ENCODE measurements around the gene CEPT1.
"Not testable (repeated sequence)": the region's sequence is repeated elsewhere in the genome, so short reads cannot be mapped to it uniquely, and the experiment has no call there.

The CEPT1 gene

DNA sequence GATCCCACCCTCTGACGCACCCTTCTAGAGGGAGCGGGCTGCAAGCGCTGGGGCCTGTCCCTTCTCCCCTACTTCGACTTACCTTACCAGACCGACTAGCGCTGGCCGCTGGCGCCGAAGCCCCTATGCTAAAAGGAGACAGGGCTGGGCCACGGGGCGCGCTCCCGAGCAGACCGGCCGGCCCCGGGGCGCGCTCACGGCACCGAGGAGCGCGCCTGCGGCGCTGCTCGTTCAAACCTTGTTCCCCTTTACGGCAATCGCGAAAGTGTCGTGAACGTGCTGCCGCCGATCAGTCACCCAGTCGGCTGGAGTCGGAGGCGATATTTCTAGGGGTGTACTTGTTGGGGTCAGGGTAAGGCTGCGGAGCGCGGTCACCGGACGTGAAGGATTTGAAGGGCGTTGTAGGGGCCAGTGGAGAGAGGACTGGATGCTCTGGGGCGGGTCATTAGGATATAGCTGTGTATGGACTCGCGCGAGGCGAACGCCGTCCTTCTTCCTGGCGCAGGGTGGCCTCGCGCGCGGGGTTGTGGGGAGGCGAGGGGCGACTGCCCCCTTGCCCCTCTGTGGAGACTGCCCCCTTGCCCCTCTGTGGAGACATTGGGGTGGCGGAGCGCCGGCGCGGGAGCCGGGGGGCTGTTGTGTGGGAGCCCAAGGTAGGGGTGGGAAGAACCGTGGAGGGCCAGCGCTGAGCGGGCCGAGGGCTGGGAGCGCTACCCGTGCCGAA lies at the start of gene CEPT1, which contains the start of gene DRAM2:
Gene CEPT1, plus strand, starts transcription at position 268 of the 724 bp plus-strand sequence. CDS start 7,492 bp downstream, outside the sequence.
Gene DRAM2, minus strand, starts transcription at position 138 of the 724 bp plus-strand sequence. CDS start 8,539 bp downstream, outside the sequence.
- no peak for DNase-seq

DNA sequence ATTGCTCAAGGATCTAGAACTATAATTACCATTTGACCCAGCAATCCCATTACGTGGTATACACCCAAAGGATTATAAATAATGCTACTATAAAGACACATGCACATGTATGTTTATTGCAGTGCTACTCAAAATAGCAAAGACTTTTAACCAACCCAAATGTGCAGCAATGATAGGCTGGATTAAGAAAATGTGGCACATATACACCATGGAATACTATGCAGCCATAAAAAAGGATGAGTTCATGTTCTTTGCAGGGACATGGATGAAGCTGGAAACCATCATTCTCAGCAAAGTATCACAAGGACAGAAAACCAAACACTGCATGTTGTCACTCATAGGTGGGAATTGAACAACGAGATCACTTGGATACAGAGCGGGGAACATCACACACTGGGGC lies 44.6 kb upstream of the CEPT1 start:
- DNase-seq = not testable (repeated sequence)

DNA sequence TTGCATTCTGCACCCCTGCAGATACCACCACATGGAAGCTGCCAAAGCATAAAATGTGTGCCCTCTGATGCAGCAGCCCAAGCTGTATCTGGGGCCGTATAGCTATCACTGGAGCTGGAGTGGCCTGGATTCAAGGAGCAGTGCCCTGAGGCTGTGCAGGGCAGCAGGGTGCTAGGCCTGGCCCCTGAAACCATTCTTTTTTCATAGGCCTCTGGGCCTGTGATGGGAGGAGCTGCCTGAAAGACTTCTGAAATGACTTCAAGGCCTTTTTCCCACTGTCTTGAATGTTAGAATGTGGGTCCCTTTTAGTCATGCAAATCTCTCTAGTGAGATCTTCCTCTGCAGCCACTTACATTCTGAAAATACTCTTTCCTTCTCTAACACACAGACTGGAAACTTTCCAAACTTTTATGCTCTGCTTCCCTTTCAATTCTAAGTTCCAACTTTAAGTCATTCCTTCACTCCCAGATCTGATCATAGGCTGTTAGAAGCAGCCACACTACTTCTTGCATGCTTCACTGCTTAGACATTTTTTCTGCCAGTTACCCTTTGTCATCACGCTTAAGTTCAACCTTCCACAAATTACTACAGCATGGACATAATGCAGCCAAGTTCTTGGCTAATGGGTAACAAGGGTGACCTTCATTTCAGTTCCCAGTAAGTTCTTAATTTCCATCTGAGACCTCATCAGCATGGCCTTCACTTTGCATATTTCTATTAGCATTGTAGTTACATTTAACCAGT lies 42.5 kb upstream of the CEPT1 start:
- DNase-seq = no peak

DNA sequence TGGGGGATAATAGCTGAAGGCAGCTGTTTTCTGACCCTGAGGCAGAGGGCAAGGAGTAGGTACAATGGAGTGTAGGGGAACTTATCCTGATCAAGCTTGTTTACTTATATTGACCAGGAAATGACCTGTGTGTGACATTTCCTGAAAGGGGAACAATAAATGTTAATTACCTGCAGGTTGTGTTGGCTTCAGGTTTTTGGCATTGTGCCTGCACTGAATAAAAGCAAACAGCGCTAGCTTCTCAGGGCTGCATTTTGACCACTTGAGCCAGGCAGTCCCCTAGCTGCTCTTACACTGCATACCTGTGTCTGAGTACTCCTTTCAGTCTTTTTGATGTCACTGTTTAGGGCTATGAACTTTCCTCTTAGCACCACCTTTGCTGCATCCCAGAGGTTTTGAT lies 40.7 kb upstream of the CEPT1 start:
- DNase-seq = no peak

DNA sequence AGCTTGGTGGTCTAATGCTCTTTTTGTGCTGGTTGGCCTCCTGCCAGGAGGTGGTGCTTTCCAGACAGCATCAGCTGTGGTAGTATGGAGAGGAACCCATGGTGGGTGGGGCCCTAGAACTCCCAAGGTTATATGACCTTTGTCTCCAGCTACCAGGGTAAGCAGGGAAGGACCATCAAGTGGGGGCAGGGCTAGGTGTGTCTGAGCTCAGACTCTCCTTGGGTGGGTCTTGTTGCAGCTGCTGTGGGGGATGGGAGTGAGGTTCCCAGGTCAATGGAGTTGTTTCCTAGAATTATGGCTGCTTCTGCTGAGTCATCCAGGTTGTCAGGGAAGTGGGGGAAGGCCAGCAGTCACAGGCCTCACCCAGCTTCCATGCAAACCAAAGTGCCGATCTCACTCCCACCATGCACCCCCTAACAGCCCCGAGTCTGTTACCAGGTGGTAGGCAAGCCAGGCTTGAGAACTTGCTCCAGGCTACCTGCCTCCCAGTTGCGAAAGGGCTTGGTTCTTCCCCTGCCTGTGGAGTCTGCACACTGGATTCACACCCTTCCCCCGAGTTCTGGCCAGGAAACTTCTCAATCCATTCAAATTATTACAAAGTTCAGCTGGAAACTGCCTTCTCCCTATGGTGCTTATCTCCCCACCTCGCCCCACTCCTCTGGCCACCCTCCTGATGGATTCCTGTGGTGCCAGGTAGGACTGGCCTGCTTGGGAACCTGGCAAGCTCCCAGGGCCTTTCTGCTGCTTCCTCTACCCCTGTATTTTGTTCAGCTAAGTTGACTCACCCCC lies 38.0 kb upstream of the CEPT1 start:
- no peak for DNase-seq

DNA sequence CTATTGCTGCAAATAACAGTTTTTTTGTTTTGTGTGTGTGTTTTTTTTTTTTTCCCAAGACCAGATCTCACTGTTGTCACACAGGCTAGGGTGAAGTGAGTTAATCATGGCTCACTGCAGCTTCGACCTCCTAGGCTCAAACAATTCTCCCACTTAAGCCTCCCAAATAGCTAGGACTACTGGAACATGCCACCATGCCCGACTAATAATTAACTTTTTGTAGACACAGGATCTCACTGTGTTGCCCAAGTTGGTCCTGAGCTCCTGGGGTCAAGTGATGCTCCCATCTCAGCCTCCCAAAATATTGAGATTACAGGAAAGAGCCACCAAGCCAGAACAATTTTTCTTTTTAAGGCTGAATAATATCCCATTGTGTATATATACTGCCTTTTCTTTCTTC lies 35.0 kb upstream of the CEPT1 start:
- DNase-seq = no peak

DNA sequence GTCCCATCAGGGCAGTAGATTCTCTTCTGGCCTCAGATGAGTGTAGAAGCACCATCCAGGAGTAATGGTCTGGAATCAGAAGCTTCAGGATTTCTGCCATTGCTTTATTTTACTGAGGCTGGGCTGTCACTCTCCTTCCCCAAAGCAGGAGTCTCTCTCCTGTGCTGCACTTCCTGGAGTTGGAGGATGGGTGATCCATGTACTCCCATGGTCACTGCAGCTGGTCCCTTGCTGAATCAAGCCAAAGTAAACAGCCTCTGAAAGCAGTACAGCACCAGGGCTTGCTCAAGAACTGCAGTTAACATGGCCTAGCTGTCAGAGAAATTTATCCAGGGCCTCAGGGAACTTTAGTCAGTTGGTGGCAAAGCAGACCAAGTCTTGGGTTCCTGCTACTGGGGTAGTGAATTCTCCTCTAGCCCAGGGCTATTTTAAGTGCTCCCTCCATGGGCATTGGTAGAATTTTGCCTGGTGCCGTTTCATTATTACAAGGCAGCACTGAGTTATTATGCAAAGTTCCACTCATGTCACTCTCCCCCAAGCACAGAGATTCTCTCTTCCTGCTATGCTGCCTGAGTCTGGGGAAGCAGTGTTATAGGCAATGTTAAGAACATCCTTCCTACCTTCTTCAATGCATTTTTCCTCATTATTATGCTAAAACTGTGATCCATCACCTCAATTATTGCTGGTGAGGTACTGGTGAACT lies 29.7 kb upstream of the CEPT1 start:
- DNase-seq = no peak

DNA sequence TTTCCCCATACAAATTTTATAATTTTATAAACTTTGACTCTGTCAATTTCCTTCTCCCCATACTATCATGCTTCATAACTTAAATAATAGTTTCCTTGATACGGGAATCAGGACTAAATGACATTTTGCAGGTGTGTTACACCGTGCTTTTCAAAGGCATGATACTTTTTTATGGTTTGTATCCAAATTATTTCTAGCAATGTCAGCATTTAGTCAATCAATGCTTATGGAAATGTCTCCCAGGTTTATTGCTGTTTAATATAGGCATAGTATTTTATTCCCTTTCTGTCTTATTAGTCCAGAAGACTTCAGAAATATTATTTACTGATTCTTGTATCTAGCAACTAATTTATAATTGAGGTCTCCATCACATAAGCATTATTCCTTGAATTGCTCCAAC lies 23.5 kb upstream of the CEPT1 start:
- DNase-seq = no peak

DNA sequence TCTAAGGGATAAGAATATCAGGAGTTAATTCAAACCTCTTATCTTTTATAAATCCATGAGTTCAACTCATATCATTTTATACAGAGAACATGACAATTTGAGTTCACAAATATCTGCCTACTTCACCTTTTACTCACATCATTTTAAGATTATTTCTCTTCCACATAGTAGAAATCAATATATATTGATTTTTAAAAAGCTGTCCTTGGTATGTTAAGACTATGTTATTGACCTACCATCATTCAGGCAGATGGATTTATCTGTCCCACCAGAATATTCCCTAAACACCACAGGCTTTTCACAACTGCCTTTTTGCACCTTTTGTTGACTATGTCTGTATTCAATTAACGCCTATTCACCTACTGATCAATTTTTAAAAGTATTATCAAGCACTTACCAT lies 13.7 kb upstream of the CEPT1 start:
- DNase-seq = no peak

DNA sequence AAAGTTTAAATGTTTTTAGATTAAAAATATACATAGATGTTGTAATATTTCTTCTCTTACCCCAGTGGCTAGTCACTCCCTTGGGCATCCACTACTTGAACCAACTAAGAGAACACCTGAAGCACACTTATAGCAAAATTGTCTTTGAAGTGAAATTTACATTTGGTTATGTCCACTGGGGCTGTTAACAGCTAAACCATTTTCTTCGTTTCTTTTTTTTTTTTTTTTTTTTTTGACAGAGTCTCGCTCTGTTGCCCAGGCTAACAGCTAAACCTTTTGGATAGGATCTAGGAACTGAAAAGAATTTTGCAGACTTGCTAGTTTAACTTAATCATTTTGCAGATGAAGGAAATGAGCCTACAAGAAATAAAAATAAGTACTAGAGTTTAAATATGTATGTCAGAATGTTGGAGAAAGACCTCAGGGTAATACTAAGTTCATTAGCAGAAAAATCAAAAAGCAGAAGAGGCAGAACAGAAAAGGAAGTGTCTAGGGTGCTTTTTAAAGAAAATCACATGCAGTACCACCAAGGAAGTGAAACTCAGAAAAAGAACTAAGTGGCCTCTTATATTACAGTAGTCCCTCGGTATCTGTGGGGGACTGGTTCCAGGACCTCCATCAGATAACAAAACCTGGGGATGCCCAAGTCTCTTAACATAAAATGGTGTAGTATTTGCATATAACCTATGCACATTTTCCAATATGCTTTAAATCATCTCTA lies 11.9 kb upstream of the CEPT1 start:
- peak; percentile 60 for DNase-seq

DNA sequence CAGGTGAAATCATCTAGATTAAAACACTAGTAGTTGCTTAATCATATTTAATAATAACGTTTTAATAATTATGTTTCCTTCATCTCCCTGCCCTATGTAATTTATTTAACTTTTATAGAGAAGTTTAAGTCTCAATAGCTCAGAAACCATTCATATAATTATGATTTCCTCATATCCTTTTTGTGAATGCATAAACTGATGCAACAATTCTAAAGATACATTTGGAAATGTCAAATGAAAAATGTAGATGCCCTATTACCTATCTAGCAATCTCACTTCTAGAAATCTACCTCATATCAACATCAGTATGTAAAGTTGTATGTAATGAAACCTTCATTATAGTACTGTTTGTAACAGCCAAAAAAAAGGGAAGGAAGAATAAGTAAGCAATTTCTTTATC lies 10.6 kb upstream of the CEPT1 start:
- DNase-seq = no peak

DNA sequence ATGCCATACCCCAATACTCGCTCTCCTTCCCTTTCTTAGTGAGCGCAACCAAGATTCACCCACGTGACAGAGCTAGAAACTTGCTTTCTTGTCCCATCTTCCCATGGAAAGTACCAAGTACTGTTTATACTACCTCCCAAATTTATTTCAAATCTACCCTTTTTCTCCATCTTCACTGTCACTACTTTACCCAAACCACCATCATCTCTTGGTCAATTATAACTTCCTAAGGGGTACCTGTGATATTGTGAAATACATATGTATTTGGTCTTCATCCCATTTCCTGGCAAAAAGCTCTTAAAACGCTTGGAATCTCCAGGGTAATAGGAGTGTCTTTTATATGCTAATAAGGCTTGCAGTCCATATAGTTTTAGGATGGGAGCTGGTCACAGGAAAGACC lies 8.3 kb upstream of the CEPT1 start:
- no peak for DNase-seq

DNA sequence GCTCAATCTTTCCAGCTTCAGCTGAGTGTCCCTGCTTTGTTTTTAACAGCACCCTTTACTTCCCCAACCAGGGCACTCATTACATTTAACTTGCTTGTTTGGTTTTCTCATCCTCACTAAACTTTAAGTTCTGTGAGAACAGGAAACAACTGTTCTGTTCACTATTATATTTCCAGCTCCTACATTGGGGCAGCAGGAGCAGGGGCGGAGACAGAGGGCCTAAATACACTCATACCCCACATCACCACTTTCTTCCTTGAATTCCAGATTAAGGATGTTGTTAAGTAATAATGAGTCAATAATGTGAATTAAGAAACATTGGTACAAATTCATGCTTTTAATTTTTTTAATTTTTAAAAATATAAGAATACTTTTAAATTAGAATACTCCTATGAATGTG lies 6.2 kb upstream of the CEPT1 start:
- no peak for DNase-seq

DNA sequence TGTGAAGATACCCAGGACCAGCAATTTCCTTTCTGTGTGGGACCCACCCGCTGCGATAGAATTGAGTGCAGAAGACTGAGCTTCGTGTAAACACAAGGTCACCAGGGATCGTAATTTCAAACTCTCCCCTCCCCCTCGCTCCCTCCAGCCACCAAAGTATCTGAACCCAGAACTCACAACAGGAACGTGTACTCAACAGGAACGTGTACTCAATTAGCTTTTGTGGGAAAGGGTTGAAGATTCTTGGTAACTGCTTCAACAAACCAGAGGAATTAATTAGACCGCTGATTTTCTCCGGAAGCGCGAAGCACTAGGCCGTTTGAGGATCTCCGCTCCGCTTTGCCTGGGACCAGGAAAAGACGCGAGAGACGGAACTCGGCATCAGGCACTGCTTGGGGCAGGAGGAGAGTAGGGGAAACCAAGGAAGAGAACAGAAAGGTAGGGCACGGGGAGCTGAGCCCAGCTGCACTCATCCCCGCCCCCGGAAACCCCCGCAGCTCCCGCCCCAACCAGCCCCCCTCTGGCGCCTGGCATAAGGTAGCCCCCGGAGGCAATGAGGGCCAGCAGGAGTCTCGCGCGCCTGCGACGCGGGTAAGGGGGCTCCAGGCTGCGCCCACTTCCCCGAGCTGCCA lies 583 bp upstream of the CEPT1 start:
- DNase-seq = no peak

DNA sequence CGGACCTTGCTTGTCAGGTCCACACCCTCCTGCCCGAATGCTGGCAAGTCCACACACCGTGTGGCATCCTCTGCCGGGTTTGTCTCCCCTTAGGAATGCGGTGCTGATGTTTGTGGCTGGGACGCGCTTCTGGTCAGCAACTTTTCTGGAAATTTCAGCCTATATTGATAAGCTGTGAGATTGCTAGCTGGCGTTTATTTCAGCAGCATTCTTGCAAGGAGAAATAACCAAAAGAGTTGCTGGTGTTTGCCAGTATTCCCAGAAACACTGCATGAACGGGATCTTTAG lies 601 bp downstream of the CEPT1 start:
- no peak for DNase-seq

DNA sequence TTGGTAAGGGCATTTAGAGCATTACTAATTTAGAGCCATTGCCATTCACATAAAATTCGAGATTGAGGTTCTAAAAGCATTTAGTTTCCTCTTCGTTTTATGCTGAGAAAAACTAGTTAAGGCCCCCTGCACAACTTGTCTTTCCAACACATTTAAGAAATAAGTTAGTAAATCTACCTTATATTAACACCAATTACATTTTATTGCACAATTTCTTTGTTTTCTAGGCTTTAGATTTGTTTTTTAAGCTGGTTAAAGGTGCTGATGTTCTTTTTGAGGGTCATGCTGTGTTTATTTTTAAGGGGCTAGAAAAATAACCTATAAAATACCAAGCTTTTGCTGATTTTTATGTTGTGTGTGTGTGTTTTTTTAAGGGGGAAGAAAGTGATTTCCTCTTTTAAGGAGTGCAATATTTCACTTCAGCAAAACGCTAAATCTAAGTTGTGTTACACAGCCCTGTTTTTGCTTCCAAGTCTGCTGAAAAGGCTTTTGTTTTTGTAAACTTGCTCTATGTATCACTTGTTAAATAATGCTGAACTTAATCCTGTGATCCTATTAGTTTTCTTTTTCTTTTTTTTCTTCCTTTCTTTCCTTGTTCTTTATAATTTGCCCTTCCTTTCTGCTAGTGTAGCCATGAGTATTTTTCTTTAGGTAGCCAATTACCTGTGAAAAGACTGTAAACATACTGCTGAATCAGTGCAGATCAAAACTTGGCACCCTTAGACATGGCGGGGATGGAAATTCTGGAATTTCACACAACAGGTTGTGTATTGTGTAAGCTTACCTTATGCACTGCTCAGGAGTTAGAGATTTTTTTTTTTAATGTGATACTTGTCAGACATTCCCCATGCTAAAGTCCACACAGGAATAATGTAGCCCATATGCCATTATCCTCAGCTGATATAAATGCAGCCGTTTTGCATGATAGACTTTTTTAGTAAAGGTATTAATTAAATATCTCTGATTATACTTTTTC lies 1.5 kb downstream of the CEPT1 start:
- no peak for DNase-seq

DNA sequence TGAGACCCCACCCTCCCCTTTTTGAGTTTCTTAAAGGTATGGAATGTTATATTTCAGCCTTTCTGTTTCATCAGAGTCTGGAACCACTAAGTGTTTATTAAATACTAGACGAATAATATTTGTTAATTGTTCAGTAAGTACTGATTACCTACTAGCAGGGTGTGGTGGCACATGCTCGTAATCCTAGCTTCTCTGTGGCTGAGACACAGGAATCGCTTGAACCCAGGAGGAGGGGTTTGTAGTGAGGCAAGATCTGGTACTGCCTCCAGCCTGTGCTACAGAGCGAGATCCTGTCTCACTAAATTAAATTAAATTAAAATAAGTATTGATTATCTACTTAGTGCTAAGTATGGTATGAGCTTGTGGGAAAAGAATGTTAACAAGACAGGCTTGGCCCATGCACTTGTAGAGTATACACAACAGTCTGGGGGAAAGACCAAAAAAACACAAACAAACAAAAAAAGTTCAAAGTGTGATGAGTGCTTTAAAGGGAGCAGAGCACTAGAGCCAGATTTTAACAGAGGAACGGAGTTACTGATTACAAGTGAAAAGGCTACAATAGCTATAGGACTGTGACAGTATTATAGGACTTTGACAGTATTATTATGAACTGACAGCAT lies 2.4 kb downstream of the CEPT1 start:
- DNase-seq = no peak

DNA sequence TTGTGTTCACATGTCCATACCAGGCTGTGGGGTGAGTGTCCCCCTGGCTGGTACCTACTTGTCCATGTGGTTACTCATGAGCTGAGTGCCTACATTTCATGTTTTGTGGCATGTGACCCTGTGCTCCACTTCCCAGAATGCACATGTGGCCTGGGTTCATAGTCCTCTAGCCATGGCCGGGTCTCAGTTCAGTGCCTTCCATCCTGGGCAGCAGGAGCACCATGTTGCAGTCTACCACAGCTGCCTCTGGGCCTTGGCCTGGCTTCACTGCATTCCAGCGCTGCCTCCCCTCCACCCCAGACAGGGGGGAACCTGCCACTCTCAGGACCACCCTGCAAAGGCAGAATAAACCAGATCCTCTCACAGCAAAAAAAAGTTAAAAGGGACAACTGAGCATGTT lies 5.5 kb downstream of the CEPT1 start:
- no peak for DNase-seq

DNA sequence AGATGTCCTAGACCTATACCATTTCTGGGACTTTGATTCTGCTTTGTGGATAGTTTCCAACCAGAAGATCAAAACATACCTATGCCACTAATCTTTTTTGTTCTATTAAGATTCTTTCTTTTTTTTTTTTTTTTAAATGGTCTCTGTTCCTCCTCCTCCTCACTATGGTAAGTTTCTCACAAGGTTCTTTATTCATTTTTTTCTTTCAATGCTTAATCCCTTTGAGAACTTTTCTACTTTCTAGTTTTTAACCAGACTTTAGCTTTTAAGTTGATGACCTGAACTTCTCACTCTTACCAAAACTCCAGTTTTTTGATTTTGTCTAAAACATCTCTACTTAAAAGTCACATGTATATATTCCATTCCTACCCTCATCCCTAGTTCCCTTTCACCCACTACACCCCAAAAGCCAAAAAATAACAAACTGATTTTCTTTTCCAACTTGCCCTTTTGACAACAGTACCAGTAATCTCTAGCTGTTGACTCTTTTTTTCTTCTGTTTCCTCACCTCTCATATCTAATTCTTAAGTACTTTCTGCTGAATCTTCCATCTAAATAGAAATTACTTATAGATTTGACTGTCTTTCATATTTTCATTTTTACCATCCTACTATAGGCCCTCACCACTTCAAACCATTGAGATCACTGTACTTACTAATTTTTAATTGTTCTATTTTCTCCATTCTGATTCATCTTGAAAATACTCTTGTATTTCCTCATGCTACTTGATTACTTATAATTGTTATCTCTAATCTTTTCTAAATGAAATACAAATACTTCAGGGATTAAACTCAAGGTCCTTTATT lies 6.1 kb downstream of the CEPT1 start:
- DNase-seq = no peak

All from SIG-M5 (cell line).